ENCODE data around the gene SDF2L1.

GRCh38 chr22:21612858-21613257, 29.2 kb upstream of the SDF2L1 start:
- TF ChIP-seq HDGF (IDR thresholded peaks at IDR 0.05) (no peak), POLR2AphosphoS5 (IDR thresholded peaks at IDR 0.05; ENCODE audit: low read length) (no peak), MEF2A (IDR thresholded peaks at IDR 0.05; ENCODE audit: insufficient read depth, low read depth, low read length) (no peak), BCLAF1 (IDR thresholded peaks at IDR 0.05) (no peak), ZNF274 (IDR thresholded peaks at IDR 0.05; ENCODE audit: insufficient read depth, insufficient read length) (no peak), SP1 (IDR thresholded peaks at IDR 0.05; ENCODE audit: low read depth, low read length) (no peak)

Measured in GM12878 (cell line).